Measurements from ENCODE around the gene F8.
"Not testable (repeated sequence)": the region's sequence is repeated elsewhere in the genome, so short reads cannot be mapped to it uniquely, and the experiment has no call there.

The F8 gene

GRCh38 chrX:154988719-154989118 is 33.8 kb downstream of the F8 start:
- Histone ChIP-seq H3K4me1 (no peaks in the 10 kb centered on the region), H3K4me3 (no peak overlapping the region), H3K36me3 (replicated peaks) (no peaks in the 10 kb centered on the region), H3K27me3 (ENCODE audit: low read depth) (no peaks in the 10 kb centered on the region), H3K9me3 (no peaks in the 10 kb centered on the region)
- in situ Hi-C loops (cut with MboI; ENCODE audit: low sequenced_read_pairs), result no loop called here
- DNase-seq (ENCODE audit: low spot score in 2 of 2), result no peak

GRCh38 chrX:154987940-154988339 is 34.6 kb downstream of the F8 start:
- in situ Hi-C loops (cut with MboI; ENCODE audit: low sequenced_read_pairs), result no loop called here
- Histone ChIP-seq H3K4me1 (no peaks in the 10 kb centered on the region), H3K36me3 (replicated peaks) (no peaks in the 10 kb centered on the region), H3K27me3 (ENCODE audit: low read depth) (no peaks in the 10 kb centered on the region), H3K9me3 (no peaks in the 10 kb centered on the region), H3K4me3 (no peak overlapping the region)
- no peak for DNase-seq (ENCODE audit: low spot score in 2 of 2)

- no peak for DNase-seq (ENCODE audit: low spot score in 2 of 2)
- no peaks in the 10 kb centered on the region for H3K36me3 ChIP-seq (replicated peaks)
- no peaks in the 10 kb centered on the region for H3K27me3 ChIP-seq (ENCODE audit: low read depth)
- H3K4me3 ChIP-seq, result no peak overlapping the region
- in situ Hi-C loops (cut with MboI; ENCODE audit: low sequenced_read_pairs), result no loop called here
- no peaks in the 10 kb centered on the region for H3K4me1 ChIP-seq
- no peaks in the 10 kb centered on the region for H3K9me3 ChIP-seq
These were observed 35.5 kb downstream of the F8 start for GRCh38 chrX:154986826-154987575.

- Histone ChIP-seq H3K27me3 (ENCODE audit: low read depth) (no peaks in the 10 kb centered on the region), H3K4me1 (no peaks in the 10 kb centered on the region), H3K9me3 (no peaks in the 10 kb centered on the region), H3K4me3 (no peak overlapping the region), H3K36me3 (replicated peaks) (no peaks in the 10 kb centered on the region)
- DNase-seq (ENCODE audit: low spot score in 2 of 2), result no peak
- in situ Hi-C loops (cut with MboI; ENCODE audit: low sequenced_read_pairs), result loop anchor here (5.0 kb wide), 1 partner anchor 76 kb away; no protein-coding TSS in a partner anchor
These were observed 41.5 kb downstream of the F8 start for GRCh38 chrX:154981116-154981411.

- Histone ChIP-seq H3K4me1 (no peaks in the 10 kb centered on the region), H3K36me3 (replicated peaks) (no peaks in the 10 kb centered on the region), H3K9me3 (no peaks in the 10 kb centered on the region), H3K27me3 (ENCODE audit: low read depth) (no peaks in the 10 kb centered on the region), H3K4me3 (no peak overlapping the region)
- peak; percentile 63 to 88 for DNase-seq (ENCODE audit: low spot score in 2 of 2)
- in situ Hi-C loops (cut with MboI; ENCODE audit: low sequenced_read_pairs), result loop anchor here (5.0 kb wide), 1 partner anchor 77 kb away; no protein-coding TSS in a partner anchor
These were observed 42.0 kb downstream of the F8 start for GRCh38 chrX:154980330-154981115.

GRCh38 chrX:154979629-154980028 is 42.9 kb downstream of the F8 start:
- no peak for DNase-seq (ENCODE audit: low spot score in 2 of 2)
- in situ Hi-C loops (cut with MboI; ENCODE audit: low sequenced_read_pairs), result loop anchor here (5.0 kb wide), 1 partner anchor 78 kb away; no protein-coding TSS in a partner anchor
- Histone ChIP-seq H3K36me3 (replicated peaks) (no peaks in the 10 kb centered on the region), H3K9me3 (no peaks in the 10 kb centered on the region), H3K4me3 (no peak overlapping the region), H3K4me1 (no peaks in the 10 kb centered on the region), H3K27me3 (ENCODE audit: low read depth) (no peaks in the 10 kb centered on the region)

DNA sequence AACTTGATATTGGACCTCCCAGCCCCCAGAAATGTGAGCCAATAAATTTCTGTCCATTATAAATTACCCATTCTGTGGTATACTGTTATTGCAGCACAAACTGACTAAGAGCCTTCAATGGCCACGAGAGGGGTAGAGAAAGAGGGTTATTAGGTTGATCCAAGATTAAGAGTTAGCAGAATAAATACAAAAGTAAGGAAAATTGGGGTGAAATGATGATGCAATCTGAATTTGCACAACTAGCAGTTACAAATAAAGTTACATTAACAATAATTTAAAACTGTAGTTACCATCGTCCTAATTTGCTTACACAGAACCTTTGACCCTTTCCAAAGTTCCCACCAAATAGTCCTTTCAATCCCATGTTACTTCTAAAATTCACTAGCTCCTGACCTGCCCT is 54.2 kb downstream of the F8 start:
- DNase-seq (ENCODE audit: low spot score in 2 of 2), result no peak
- Histone ChIP-seq H3K4me3 (no peak overlapping the region), H3K36me3 (replicated peaks) (no peaks in the 10 kb centered on the region), H3K27me3 (ENCODE audit: low read depth) (no peaks in the 10 kb centered on the region), H3K9me3 (no peaks in the 10 kb centered on the region; the same call in 1 of the 2 replicates), H3K4me1 (no peaks in the 10 kb centered on the region)
- in situ Hi-C loops (cut with MboI; ENCODE audit: low sequenced_read_pairs), result no loop called here

DNA sequence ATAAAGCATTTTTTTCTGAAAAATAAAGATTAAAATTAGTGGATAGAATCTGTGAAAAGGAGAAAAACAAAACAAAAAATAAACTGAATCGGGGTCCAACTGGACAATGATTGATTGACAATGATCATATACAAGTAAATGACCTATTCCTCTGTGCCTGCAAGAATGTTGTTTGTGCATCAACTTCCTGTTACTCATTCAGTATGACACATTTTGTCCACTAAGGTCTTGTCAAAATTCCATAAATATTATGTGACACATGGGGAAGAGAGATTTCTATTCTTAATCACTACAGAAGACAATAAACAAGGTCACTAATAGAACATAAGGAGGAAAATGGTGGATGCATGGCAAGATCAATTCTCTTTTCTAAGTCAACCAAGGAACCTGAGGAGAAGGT is 54.9 kb downstream of the F8 start:
- Histone ChIP-seq H3K4me1 (no peaks in the 10 kb centered on the region), H3K9me3 (no peaks in the 10 kb centered on the region; the same call in 1 of the 2 replicates), H3K36me3 (replicated peaks) (no peaks in the 10 kb centered on the region), H3K4me3 (no peak overlapping the region), H3K27me3 (ENCODE audit: low read depth) (no peaks in the 10 kb centered on the region)
- no peak for DNase-seq (ENCODE audit: low spot score in 2 of 2)
- in situ Hi-C loops (cut with MboI; ENCODE audit: low sequenced_read_pairs), result no loop called here

DNA sequence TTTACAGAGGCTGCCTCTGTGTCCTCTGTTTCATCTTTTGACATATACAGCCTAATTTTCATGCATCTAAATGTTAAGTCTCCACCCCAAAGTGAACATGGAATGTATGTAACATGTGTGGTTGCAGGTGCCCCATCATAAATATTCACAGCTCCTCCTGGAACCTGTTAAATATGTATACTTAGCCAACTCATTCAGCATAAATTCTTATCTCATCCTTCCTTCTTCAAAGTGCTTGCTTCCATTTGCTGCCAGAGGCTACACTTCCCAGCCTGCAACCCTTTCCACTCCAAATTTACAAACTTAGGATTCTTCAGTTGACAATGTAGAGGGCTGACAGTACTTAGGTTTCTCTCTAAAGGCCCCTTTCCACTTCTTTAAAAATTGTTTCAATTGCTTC is 60.6 kb downstream of the F8 start:
- no peak overlapping the region for H3K4me3 ChIP-seq
- no peaks in the 10 kb centered on the region for H3K4me1 ChIP-seq
- H3K9me3 ChIP-seq, result no peaks in the 10 kb centered on the region
- in situ Hi-C loops (cut with MboI; ENCODE audit: low sequenced_read_pairs), result no loop called here
- H3K36me3 ChIP-seq (replicated peaks), result no peaks in the 10 kb centered on the region
- no peaks in the 10 kb centered on the region; the same call in 1 of the 2 replicates for H3K27me3 ChIP-seq (ENCODE audit: low read depth)
- DNase-seq (ENCODE audit: low spot score in 2 of 2), result no peak

GRCh38 chrX:154955799-154956198 is 66.7 kb downstream of the F8 start:
- H3K36me3 ChIP-seq (replicated peaks); H3K4me3 ChIP-seq; in situ Hi-C loops (cut with MboI; ENCODE audit: low sequenced_read_pairs); H3K4me1 ChIP-seq; H3K27me3 ChIP-seq (ENCODE audit: low read depth); H3K9me3 ChIP-seq: not testable (repeated sequence)
- peak in 1 of 2 experiments; percentile 9 for DNase-seq (ENCODE audit: low spot score in 2 of 2)

GRCh38 chrX:154939265-154939664 is 83.3 kb downstream of the F8 start:
- H3K9me3 ChIP-seq; DNase-seq (ENCODE audit: low spot score in 2 of 2); H3K4me1 ChIP-seq; H3K4me3 ChIP-seq; H3K36me3 ChIP-seq (replicated peaks); in situ Hi-C loops (cut with MboI; ENCODE audit: low sequenced_read_pairs); H3K27me3 ChIP-seq (ENCODE audit: low read depth): not testable (repeated sequence)

- H3K27me3 ChIP-seq (ENCODE audit: low read depth); in situ Hi-C loops (cut with MboI; ENCODE audit: low sequenced_read_pairs); H3K36me3 ChIP-seq (replicated peaks): not testable (repeated sequence)
These were observed 97.8 kb downstream of the F8 start for GRCh38 chrX:154924771-154925170.

DNA sequence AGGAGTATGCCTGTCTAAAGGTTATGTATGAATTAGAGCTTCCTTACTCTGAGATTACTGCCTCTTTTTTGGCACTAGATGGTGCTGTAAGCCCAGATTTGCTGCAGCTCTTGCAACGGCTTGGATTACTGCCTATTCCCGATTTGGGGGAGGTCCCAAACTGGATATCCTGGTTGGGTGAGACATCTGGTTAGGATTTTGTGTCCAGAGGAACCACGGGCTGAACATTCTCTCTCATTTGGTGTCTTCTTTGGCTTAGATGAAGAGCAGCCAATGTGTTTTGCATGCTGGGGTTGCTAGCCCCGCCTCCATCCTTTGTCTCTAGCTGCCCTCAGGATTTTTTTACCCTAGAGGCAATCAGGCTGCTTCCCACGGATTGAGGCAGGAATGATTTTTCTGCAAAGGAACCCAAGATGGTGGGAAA is 104.5 kb downstream of the F8 start:
- 0 out of 2 replicates have a peak overlapping the region, but pooled peaks have one; percentile 4 for H3K4me3 ChIP-seq
- no peaks in the 10 kb centered on the region for H3K36me3 ChIP-seq (replicated peaks)
- DNase-seq (ENCODE audit: low spot score in 2 of 2), result peak; percentile 74 to 84
- no peaks in the 10 kb centered on the region for H3K27me3 ChIP-seq (ENCODE audit: low read depth)
- H3K9me3 ChIP-seq, result no peaks in the 10 kb centered on the region
- in situ Hi-C loops (cut with MboI; ENCODE audit: low sequenced_read_pairs), result no loop called here
- no peaks in the 10 kb centered on the region for H3K4me1 ChIP-seq

More at GRCh38 chrX:154924771-154925170, 97.8 kb downstream of the F8 start:
- H3K4me3 ChIP-seq, H3K9me3 ChIP-seq, H3K4me1 ChIP-seq: not testable (repeated sequence)
- DNase-seq (ENCODE audit: low spot score in 2 of 2), result peak in 1 of 2 experiments; percentile 56

GRCh38 chrX:154914052-154914451 is 108.5 kb downstream of the F8 start:
- no peaks in the 10 kb centered on the region for H3K36me3 ChIP-seq (replicated peaks)
- no peaks in the 10 kb centered on the region for H3K9me3 ChIP-seq
- DNase-seq (ENCODE audit: low spot score in 2 of 2), result no peak
- H3K4me3 ChIP-seq, result no peak overlapping the region
- in situ Hi-C loops (cut with MboI; ENCODE audit: low sequenced_read_pairs), result no loop called here
- no peaks in the 10 kb centered on the region for H3K4me1 ChIP-seq
- H3K27me3 ChIP-seq (ENCODE audit: low read depth), result no peaks in the 10 kb centered on the region
